ENCODE data around the gene BAG5. TPM values are rescaled to one million over a fixed set of nuclear protein-coding genes. Genes with fewer than 3 reads are reported as not detected.

The BAG5 gene
- total RNA-seq, 4 donors from 2014 or later: 39.4 to 77.5 (median 44.4) TPM

- no peak overlapping the region for H3K4me3 ChIP-seq (replicated peaks in 1 of 3)
- WGBS, 2 donors: 59 to 66% methylated on average over 16 of the region's 16 CpGs
- peak; percentile 39 to 49 for DNase-seq
- H3K27me3 ChIP-seq: no peaks in the 10 kb centered on the region
- TF ChIP-seq CTCF (IDR thresholded peaks at IDR 0.05): no peak
- TF ChIP-seq POLR2A (IDR thresholded peaks at IDR 0.05): no peak
- peak overlapping the region; percentile 43 to 68 (median 64) for H3K27ac ChIP-seq
- intact Hi-C loops (cut with DNase I): no loop called here
- no peaks in the 10 kb centered on the region for H3K9me3 ChIP-seq
- peaks cover 30 to 48% of the 10 kb centered on the region in 2 donors for H3K4me1 ChIP-seq
- peaks cover 18 to 19% of the 10 kb centered on the region in 2 donors for H3K36me3 ChIP-seq
These were observed 53.7 kb downstream of the BAG5 start for GRCh38 chr14:103508521-103509329.

GRCh38 chr14:103507751-103508150 lies 54.7 kb downstream of the BAG5 start:
- Histone ChIP-seq H3K9me3 (no peaks in the 10 kb centered on the region), H3K4me1 (peaks cover 21 to 38% of the 10 kb centered on the region in 2 donors), H3K36me3 (peaks cover 26 to 28% of the 10 kb centered on the region in 2 donors), H3K27ac (no peak overlapping the region), H3K27me3 (no peaks in the 10 kb centered on the region), H3K4me3 (replicated peaks in 1 of 3) (no peak overlapping the region)
- 77 to 92% methylated on average over 3 of the region's 3 CpGs for WGBS, 2 donors
- intact Hi-C loops (cut with DNase I): no loop called here
- TF ChIP-seq CTCF (IDR thresholded peaks at IDR 0.05) (no peak), POLR2A (IDR thresholded peaks at IDR 0.05) (no peak)
- no peak for DNase-seq

Small RNA genes lying within 50 kb of the gene (small RNA-seq; reads per million reads assigned to genes)
- gene RNU4-68P: not detected
- not detected for gene RNU7-160P

Other genes starting within 250 kb of the BAG5 start
- gene EIF5, start 228.4 kb downstream of the BAG5 start, total RNA-seq: 100 to 1,000 TPM; 257 to 428 (median 329) TPM
- gene MARK3, start 177.2 kb downstream of the BAG5 start, total RNA-seq: 100 to 1,000 TPM; 105 to 164 (median 114) TPM
- gene CKB, start 39.8 kb downstream of the BAG5 start, total RNA-seq: 100 to 1,000 TPM; 190 to 373 (median 266) TPM
- gene TRMT61A, start 33.5 kb downstream of the BAG5 start, total RNA-seq: 10 to 100 TPM; 14.9 to 24.4 (median 21.3) TPM
- 10 to 100 TPM; 25.9 to 50.4 (median 33.6) TPM for gene COA8, start 303 bp upstream of the BAG5 start, total RNA-seq
- gene KLC1, start 66.6 kb upstream of the BAG5 start, total RNA-seq: 100 to 1,000 TPM; 236 to 340 (median 281) TPM
- 10 to 100 TPM in 1 of 4 donors, 1 to 10 TPM in 3; 3.3 to 15.7 (median 7.9) TPM for gene XRCC3, start 152.8 kb upstream of the BAG5 start, total RNA-seq
- gene ZFYVE21, start 153.2 kb upstream of the BAG5 start, total RNA-seq: 100 to 1,000 TPM; 113 to 167 (median 131) TPM

Measured in thyroid gland (tissue), 4 donors.